ENCODE measurements around the gene KIAA1549. TPM values are rescaled to one million over a fixed set of nuclear protein-coding genes. Genes with fewer than 3 reads are reported as not detected.
A peak's percentile ranks its signal among the peaks of the same experiment; 100 is the strongest.
"Not testable (repeated sequence)": the region's sequence is repeated elsewhere in the genome, so short reads cannot be mapped to it uniquely, and the experiment has no call there.

Gene KIAA1549
- total and polyA plus RNA-seq, 5 donors from 2014 or later: 0.10 TPM; not detected in 4

DNA sequence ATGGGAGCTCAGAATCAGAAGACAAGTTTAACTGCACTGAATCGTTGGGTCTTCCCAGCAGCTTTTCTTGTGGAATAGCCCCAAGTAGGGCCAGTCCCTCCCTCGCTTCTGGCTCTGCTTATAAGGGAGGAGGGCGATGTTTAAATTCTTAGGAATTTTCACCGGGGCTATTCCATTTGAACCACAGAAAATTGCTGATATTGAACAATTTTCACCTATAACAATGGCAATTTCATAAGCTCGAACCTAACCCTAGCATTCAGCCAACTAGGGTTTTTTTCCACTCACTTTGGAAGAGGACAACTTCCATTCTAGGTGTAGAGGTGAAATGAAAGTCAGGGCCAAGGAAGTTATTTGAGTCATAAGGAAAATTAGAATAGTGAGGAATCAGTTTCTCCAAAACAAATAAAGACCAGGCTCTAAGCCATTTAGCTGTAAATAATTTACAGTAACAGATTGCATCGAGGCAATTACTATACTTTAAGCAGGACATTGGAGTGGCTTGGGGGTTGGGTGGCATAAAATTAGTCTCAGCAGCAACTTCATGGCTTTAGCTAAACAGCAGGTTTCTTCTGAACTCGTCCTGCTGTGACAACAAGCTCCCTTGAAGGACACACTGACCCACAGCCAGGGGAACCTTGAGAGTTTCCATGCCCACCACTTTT, 181.7 kb downstream of the KIAA1549 start:
- H3K9me3 Mint-ChIP-seq: no peaks in the 10 kb centered on the region
- no peak for ATAC-seq (ENCODE audit: low read depth in 2 of 2)
- H3K36me3 ChIP-seq (ENCODE audit: control insufficient read depth, insufficient read depth, low read length): no peaks in the 10 kb centered on the region

DNA sequence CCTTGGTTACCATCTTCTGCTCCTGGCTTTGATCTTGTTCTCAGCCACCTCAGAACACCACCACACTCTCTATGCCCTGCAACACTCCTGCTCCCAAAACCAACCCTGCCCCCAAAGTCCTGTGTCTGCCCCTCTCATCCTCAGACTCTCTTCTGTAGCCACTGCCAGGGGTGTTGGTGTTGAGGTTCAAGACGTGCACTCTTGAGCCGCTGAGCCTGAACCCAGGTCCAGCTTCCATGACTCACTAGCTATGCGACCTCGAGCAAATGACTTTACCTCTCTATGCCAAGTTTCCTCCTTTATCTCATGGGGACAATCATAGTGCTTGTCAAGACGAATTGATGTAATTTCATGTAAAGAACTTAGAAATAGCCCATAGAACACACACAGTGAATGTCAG, 182.4 kb downstream of the KIAA1549 start:
- no peaks in the 10 kb centered on the region for H3K4me1 ChIP-seq (ENCODE audit: control insufficient read depth, insufficient read depth, low read length, poor library complexity, severe bottlenecking)
- ATAC-seq (ENCODE audit: low read depth in 2 of 2): no peak
- H3K27me3 Mint-ChIP-seq: peaks cover 4% of the 10 kb centered on the region

More for the DNA sequence above, 181.7 kb downstream of the KIAA1549 start:
- Mint-ChIP-seq H3K27me3 (peaks cover 4% of the 10 kb centered on the region), H3K4me3 (no peak overlapping the region), H3K27ac (no peak overlapping the region), H3K36me3 (no peaks in the 10 kb centered on the region), H3K4me1 (peaks cover 0 to 8% (median 2%) of the 10 kb centered on the region in 4 donors)
- Histone ChIP-seq H3K27ac (ENCODE audit: insufficient read depth, low read length, poor library complexity, severe bottlenecking) (no peak overlapping the region), H3K4me3 (ENCODE audit: low read depth, low read length) (no peak overlapping the region), H3K27me3 (ENCODE audit: control insufficient read depth, insufficient read depth, low read length) (no peaks in the 10 kb centered on the region), H3K9me3 (ENCODE audit: control insufficient read depth in 2 of 2, low read length in 2 of 2) (no peaks in the 10 kb centered on the region), H3K4me1 (ENCODE audit: control insufficient read depth, insufficient read depth, low read length, poor library complexity, severe bottlenecking) (no peaks in the 10 kb centered on the region)
- no peak for DNase-seq

DNA sequence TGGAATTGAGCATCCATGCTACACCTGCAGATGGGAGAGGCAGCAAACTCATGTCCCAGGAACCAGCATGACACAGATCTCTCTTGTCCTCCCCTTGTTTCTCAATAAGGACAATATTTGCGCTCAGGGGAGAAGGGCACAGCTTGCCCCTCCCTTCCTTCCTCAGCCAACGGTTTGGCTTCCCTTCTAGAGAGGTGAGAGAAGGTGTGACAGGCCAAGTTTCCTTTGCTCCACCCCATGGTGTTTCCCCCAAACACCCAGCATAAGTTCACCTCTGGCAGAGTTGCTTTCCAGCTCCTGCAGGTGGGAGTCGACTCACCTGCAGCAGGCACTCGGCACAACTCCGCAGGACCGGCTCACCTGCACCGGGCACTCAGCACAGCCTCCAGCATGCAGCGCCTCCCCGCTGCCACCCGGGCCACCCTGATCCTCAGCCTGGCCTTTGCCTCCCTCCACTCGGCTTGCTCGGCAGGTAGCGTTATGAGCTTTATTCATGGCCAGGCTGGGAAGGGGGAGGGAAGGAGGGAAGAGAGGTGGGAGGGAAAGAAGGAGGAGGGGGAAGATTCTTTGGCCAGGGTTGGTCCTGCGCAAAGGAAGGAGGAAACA, 183.4 kb downstream of the KIAA1549 start, which contains the start of the genes ATP6V0A4 and TMEM213:
ATP6V0A4 (minus strand) TSS at position 482 of the 606 bp plus-strand sequence. CDS start 26,949 bp downstream, outside the sequence.
TMEM213 (plus strand) TSS at position 280 of the 606 bp plus-strand sequence; CDS start at position 391, 111 bp downstream.
- no peak within 1 kb of the TSS for H3K27ac ChIP-seq (ENCODE audit: insufficient read depth, low read length, poor library complexity, severe bottlenecking)
- no peaks in the 10 kb centered on the region for H3K36me3 Mint-ChIP-seq
- H3K4me1 ChIP-seq (ENCODE audit: control insufficient read depth, insufficient read depth, low read length, poor library complexity, severe bottlenecking): no peaks in the 10 kb centered on the region
- no peaks in the 10 kb centered on the region for H3K36me3 ChIP-seq (ENCODE audit: control insufficient read depth, insufficient read depth, low read length)
- H3K27me3 Mint-ChIP-seq: peaks cover 4% of the 10 kb centered on the region
- no peaks in the 10 kb centered on the region for H3K9me3 ChIP-seq (ENCODE audit: control insufficient read depth in 2 of 2, low read length in 2 of 2)
- H3K27ac Mint-ChIP-seq: peak within 1 kb of the TSS in 1 of 3 donors; percentile 68
- H3K4me3 ChIP-seq (ENCODE audit: low read depth, low read length): no peak within 1 kb of the TSS
- no peaks in the 10 kb centered on the region for H3K27me3 ChIP-seq (ENCODE audit: control insufficient read depth, insufficient read depth, low read length)
- no peak within 1 kb of the TSS for H3K4me3 Mint-ChIP-seq
- H3K4me1 Mint-ChIP-seq: peaks cover 0 to 8% (median 2%) of the 10 kb centered on the region in 4 donors
- ATAC-seq (ENCODE audit: low read depth in 2 of 2) (no peak), DNase-seq (peak in 1 of 3 donors; percentile 55)
- no peaks in the 10 kb centered on the region for H3K9me3 Mint-ChIP-seq

More for the DNA sequence above, 182.4 kb downstream of the KIAA1549 start:
- no peaks in the 10 kb centered on the region for H3K9me3 ChIP-seq (ENCODE audit: control insufficient read depth in 2 of 2, low read length in 2 of 2)
- H3K27ac Mint-ChIP-seq: peak overlapping the region in 1 of 3 donors; percentile 51
- no peaks in the 10 kb centered on the region for H3K36me3 Mint-ChIP-seq
- H3K27ac ChIP-seq (ENCODE audit: insufficient read depth, low read length, poor library complexity, severe bottlenecking): no peak overlapping the region
- no peak for DNase-seq
- peaks cover 0 to 8% (median 2%) of the 10 kb centered on the region in 4 donors for H3K4me1 Mint-ChIP-seq
- H3K36me3 ChIP-seq (ENCODE audit: control insufficient read depth, insufficient read depth, low read length): no peaks in the 10 kb centered on the region
- no peak overlapping the region for H3K4me3 ChIP-seq (ENCODE audit: low read depth, low read length)
- H3K9me3 Mint-ChIP-seq: no peaks in the 10 kb centered on the region
- no peaks in the 10 kb centered on the region for H3K27me3 ChIP-seq (ENCODE audit: control insufficient read depth, insufficient read depth, low read length)
- H3K4me3 Mint-ChIP-seq: no peak overlapping the region

DNA sequence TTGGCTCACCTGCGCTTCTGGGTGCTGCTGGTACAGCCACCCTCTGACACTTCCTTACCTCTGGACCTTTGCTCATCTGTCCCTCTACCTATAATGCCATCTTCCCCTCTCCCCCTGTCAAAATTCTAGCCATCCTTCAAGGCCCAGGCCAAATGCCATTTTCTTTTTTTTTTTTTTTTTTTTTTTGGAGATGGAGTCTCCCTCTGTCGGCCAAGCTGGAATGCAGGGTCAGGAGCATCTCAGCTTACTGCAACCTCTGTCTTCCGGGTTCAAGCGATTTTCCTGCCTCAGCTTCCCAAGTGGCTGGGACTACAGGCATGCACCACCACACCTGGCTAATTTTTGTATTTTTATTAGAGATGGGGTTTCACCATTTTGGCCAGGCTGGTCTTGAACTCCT, 184.1 kb downstream of the KIAA1549 start:
- not testable (repeated sequence) for H3K4me3 Mint-ChIP-seq; H3K9me3 ChIP-seq (ENCODE audit: control insufficient read depth in 2 of 2, low read length in 2 of 2); H3K36me3 ChIP-seq (ENCODE audit: control insufficient read depth, insufficient read depth, low read length); H3K4me1 Mint-ChIP-seq; DNase-seq; ATAC-seq (ENCODE audit: low read depth in 2 of 2); H3K36me3 Mint-ChIP-seq; H3K9me3 Mint-ChIP-seq; H3K4me1 ChIP-seq (ENCODE audit: control insufficient read depth, insufficient read depth, low read length, poor library complexity, severe bottlenecking); H3K27me3 ChIP-seq (ENCODE audit: control insufficient read depth, insufficient read depth, low read length); H3K27me3 Mint-ChIP-seq; H3K27ac ChIP-seq (ENCODE audit: insufficient read depth, low read length, poor library complexity, severe bottlenecking); H3K4me3 ChIP-seq (ENCODE audit: low read depth, low read length)
- H3K27ac Mint-ChIP-seq: peak overlapping the region in 1 of 3 donors; percentile 68

DNA sequence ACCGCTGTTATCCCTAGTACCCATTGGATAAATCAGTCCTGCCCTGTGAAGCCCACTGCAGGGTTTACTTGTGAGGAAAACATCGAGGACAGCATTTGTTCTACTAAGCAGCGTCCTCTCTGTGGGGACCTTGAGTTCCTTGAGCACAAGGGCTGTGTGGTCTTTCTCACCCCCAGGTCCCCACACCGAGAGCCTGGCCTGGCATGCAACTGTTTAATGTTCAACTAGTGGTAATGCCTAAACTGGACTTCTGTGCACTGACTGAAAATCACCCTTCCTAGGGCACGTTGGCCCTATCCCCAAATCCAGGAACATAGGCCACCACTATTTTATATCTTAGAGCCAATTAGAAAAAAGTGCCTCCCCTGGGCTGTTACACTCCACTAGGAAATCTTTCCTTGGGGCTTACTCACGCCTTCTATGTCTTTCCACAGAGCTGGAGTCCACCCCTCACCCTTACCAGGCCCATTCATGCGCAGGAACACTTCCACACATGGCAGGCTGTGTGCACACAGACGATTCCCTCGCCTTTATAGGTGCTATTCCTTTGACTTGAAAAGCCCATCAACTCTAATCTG, 185.1 kb downstream of the KIAA1549 start:
- H3K27ac ChIP-seq (ENCODE audit: insufficient read depth, low read length, poor library complexity, severe bottlenecking): no peak overlapping the region
- peaks cover 0 to 5% (median 0%) of the 10 kb centered on the region in 7 donors for H3K9me3 Mint-ChIP-seq
- no peaks in the 10 kb centered on the region for H3K9me3 ChIP-seq (ENCODE audit: control insufficient read depth in 2 of 2, low read length in 2 of 2)
- H3K4me1 Mint-ChIP-seq: peaks cover 0 to 8% (median 2%) of the 10 kb centered on the region in 4 donors
- H3K36me3 ChIP-seq (ENCODE audit: control insufficient read depth, insufficient read depth, low read length): no peaks in the 10 kb centered on the region
- H3K4me3 ChIP-seq (ENCODE audit: low read depth, low read length): no peak overlapping the region
- H3K27ac Mint-ChIP-seq: peak overlapping the region in 1 of 3 donors; percentile 3
- no peaks in the 10 kb centered on the region for H3K36me3 Mint-ChIP-seq
- H3K27me3 Mint-ChIP-seq: peaks cover 4% of the 10 kb centered on the region
- H3K4me1 ChIP-seq (ENCODE audit: control insufficient read depth, insufficient read depth, low read length, poor library complexity, severe bottlenecking): no peaks in the 10 kb centered on the region
- DNase-seq (no peak), ATAC-seq (ENCODE audit: low read depth in 2 of 2) (no peak)
- H3K27me3 ChIP-seq (ENCODE audit: control insufficient read depth, insufficient read depth, low read length): peaks cover 2% of the 10 kb centered on the region
- H3K4me3 Mint-ChIP-seq: no peak overlapping the region

DNA sequence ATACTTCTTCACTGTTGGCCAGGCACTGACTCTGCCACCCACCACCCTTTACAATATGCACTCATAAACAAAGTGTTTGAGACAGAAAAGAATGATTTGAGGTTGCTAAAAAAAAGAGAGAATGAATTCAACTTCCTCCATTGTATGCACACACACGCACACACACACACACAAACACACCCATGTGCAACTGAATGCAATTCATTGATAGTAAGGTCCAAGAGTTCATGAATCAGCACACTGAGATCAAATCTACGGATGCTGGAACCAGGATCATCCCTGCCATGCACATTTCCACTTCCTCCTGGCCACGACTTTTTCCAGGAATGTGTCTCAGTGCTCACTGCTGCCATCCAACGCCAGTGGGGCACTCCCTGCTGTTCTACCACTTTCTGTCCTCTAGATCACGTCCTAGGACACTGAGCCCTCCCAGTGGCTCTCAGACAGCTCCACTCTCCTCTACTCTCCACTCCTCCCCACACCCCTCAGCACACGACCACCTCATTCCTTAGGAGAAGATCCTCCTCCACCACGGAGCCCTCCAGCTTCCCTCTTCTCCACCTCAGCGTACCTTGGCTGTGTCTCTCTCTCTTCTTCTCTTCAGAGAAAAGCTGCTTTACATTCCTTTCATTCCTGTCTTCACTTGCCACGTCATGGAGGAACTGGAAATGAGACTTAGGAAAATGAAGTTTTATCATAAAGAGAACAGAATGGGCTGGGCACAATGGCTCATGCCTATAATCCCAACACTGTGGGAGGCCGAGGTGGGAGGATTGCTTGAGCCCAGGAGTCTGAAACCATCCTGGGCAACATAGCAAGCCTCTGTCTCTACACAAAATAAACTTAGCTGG, 195.4 kb downstream of the KIAA1549 start:
- Histone ChIP-seq H3K36me3 (ENCODE audit: control insufficient read depth, insufficient read depth, low read length) (no peaks in the 10 kb centered on the region), H3K27me3 (ENCODE audit: control insufficient read depth, insufficient read depth, low read length) (no peaks in the 10 kb centered on the region), H3K4me1 (ENCODE audit: control insufficient read depth, insufficient read depth, low read length, poor library complexity, severe bottlenecking) (no peaks in the 10 kb centered on the region), H3K4me3 (ENCODE audit: low read depth, low read length) (no peak overlapping the region), H3K27ac (ENCODE audit: insufficient read depth, low read length, poor library complexity, severe bottlenecking) (no peak overlapping the region), H3K9me3 (ENCODE audit: control insufficient read depth in 2 of 2, low read length in 2 of 2) (peaks cover 0 to 4% of the 10 kb centered on the region in 2 experiments)
- ATAC-seq (ENCODE audit: low read depth in 2 of 2) (no peak), DNase-seq (no peak)
- Mint-ChIP-seq H3K9me3 (peaks cover under 1 to 17% (median 6%) of the 10 kb centered on the region in 7 donors), H3K4me1 (peaks cover 0 to 3% (median 0%) of the 10 kb centered on the region in 4 donors), H3K4me3 (no peak overlapping the region), H3K27me3 (no peaks in the 10 kb centered on the region), H3K27ac (no peak overlapping the region), H3K36me3 (no peaks in the 10 kb centered on the region)

DNA sequence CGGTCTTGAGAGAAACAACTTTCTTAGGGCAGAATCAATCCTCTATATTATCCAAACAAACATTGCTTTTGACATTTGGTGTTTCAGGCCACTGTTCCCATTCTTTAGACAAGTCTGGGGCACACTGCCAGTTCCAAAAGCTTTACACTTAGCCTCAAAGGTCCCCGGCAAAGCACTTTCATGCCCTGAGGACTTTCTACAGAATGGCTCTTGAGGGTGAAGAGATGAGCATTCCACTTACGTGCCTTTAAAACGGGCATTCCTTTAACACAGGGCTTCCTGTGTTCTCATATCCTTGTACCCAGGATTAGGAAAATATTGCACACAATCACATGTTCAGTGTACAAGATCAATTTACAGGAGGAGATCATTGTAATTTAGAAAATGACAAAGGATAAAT, 196.5 kb downstream of the KIAA1549 start:
- no peak overlapping the region for H3K4me3 ChIP-seq (ENCODE audit: low read depth, low read length)
- Mint-ChIP-seq H3K27ac (no peak overlapping the region), H3K27me3 (no peaks in the 10 kb centered on the region), H3K4me1 (peaks cover 0 to 3% (median 0%) of the 10 kb centered on the region in 4 donors), H3K9me3 (peaks cover 0 to 14% (median 6%) of the 10 kb centered on the region in 7 donors), H3K36me3 (no peaks in the 10 kb centered on the region), H3K4me3 (no peak overlapping the region)
- no peaks in the 10 kb centered on the region for H3K36me3 ChIP-seq (ENCODE audit: control insufficient read depth, insufficient read depth, low read length)
- no peak overlapping the region for H3K27ac ChIP-seq (ENCODE audit: insufficient read depth, low read length, poor library complexity, severe bottlenecking)
- H3K9me3 ChIP-seq (ENCODE audit: control insufficient read depth in 2 of 2, low read length in 2 of 2): peaks cover 0 to 4% of the 10 kb centered on the region in 2 experiments
- ATAC-seq (ENCODE audit: low read depth in 2 of 2) (no peak), DNase-seq (no peak)
- H3K4me1 ChIP-seq (ENCODE audit: control insufficient read depth, insufficient read depth, low read length, poor library complexity, severe bottlenecking): no peaks in the 10 kb centered on the region
- H3K27me3 ChIP-seq (ENCODE audit: control insufficient read depth, insufficient read depth, low read length): no peaks in the 10 kb centered on the region

All from CD4-positive, CD25-positive, alpha-beta regulatory T cell (primary cell).